ENCODE results near the gene COMTD1. TPM values are rescaled to one million over a fixed set of nuclear protein-coding genes. Genes with fewer than 3 reads are reported as not detected.

COMTD1 gene
- total and polyA plus RNA-seq, 2 of the 4 experiments (the other 2 are of a cell fraction), result 1.6 to 6.4 TPM

GRCh38 chr10:75236178-75236825 is 545 bp upstream of the COMTD1 start:
- Histone ChIP-seq H2AK5ac (ENCODE audit: low read depth, low read length) (0 out of 2 replicates have a peak overlapping the region, but pooled peaks have one; percentile 57), H3K9ac (ENCODE audit: low read depth, low read length) (0 out of 2 replicates have a peak overlapping the region, but pooled peaks have one; percentile 6), H3K36me3 (ENCODE audit: control insufficient read depth, insufficient read depth, low read length) (peaks cover 15% of the 10 kb centered on the region), H2BK120ac (ENCODE audit: low read depth, low read length) (peak overlapping the region; percentile 57), H3K27me3 (ENCODE audit: control insufficient read depth, insufficient read depth, low read length) (no peaks in the 10 kb centered on the region), H2BK15ac (ENCODE audit: low read depth, low read length) (0 out of 3 replicates have a peak overlapping the region, but pooled peaks have one; percentile 21), H3K14ac (replicated peaks; ENCODE audit: low read depth, low read length) (no peak overlapping the region), H3K23ac (ENCODE audit: low read depth, low read length) (no peak overlapping the region; the same call in 1 of the 2 replicates), H2BK5ac (ENCODE audit: low read depth, low read length, poor library complexity, severe bottlenecking) (no peak overlapping the region), H4K91ac (ENCODE audit: insufficient read depth, low read depth, low read length) (no peak overlapping the region), H2AFZ (replicated peaks; ENCODE audit: low read length, poor library complexity) (peak overlapping the region; percentile 65), H3K9me3 (ENCODE audit: control insufficient read depth, insufficient read depth, low read length) (no peaks in the 10 kb centered on the region), H3K4ac (ENCODE audit: low read depth, low read length) (peak overlapping the region; percentile 9; the same call in 1 of the 2 replicates), H4K8ac (ENCODE audit: low read depth in 2 of 2, low read length in 2 of 2) (peak overlapping the region in 1 of 2 experiments; percentile 46; a peak in 1 of 4 replicates), H3K9me1 (ENCODE audit: insufficient read depth, low read length) (peaks cover 4% of the 10 kb centered on the region; the same call in 1 of the 2 replicates), H2AK9ac (replicated peaks; ENCODE audit: low read depth, low read length, poor library complexity) (no peak overlapping the region), H3K79me1 (ENCODE audit: low read depth in 1 of 2, low read length in 2 of 2) (peaks cover 4 to 18% of the 10 kb centered on the region in 2 experiments; a peak in 3 of 4 replicates), H2BK20ac (ENCODE audit: low read depth, low read length) (no peak overlapping the region), H4K20me1 (ENCODE audit: insufficient read depth, low read length) (peaks cover 13% of the 10 kb centered on the region), H4K5ac (ENCODE audit: low read depth, low read length) (no peak overlapping the region), H3K4me3 (ENCODE audit: insufficient read depth, low read depth, low read length) (no peak overlapping the region), H3K4me1 (ENCODE audit: control insufficient read depth, insufficient read depth, low read length) (peaks cover 10% of the 10 kb centered on the region), H3K27ac (ENCODE audit: insufficient read depth, low read length) (no peak overlapping the region), H3K18ac (ENCODE audit: low read depth, low read length) (no peak overlapping the region), H3K56ac (ENCODE audit: extremely low read depth, insufficient read depth, low read length) (no peak overlapping the region), H3K4me2 (ENCODE audit: low read depth, low read length) (no peak overlapping the region)
- intact Hi-C loops (cut with micrococcal nuclease) (loop anchor here (2.0 to 10.0 kb wide), 7 partner anchors 66 to 1092 kb away; partner anchors contain the start of gene KAT6B), in situ Hi-C loops (cut with MboI; ENCODE audit: low sequenced_read_pairs) (loop anchor here (10.0 kb wide), 2 partner anchors 212 to 992 kb away; no protein-coding TSS in a partner anchor), dilution Hi-C loops (cut with HindIII; ENCODE audit: low sequenced_read_pairs, unreplicated experiment) (no loop called here)
- CTCF ChIA-PET, result interaction anchor here (0.5 to 1.6 kb wide), 6 partner anchors 13 to 211 kb away, joined by 3 to 6 read pairs (median 4); no protein-coding TSS in a partner anchor
- 0% methylated on average over 1 of the region's 12 CpGs; no CpG with 5 or more reads in 1 of the 2 experiments for WGBS, 2 experiments (ENCODE audit: extremely low coverage in 2 of 2, insufficient read length in 1 of 2)
- POLR2A ChIA-PET (ENCODE audit: unreplicated experiment), result no interaction called here
- no TSS peak for BruUV-seq (replicated peaks)
- ATAC-seq (ENCODE audit: low read depth) (no peak), DNase-seq (no peak)
- TF ChIP-seq FOS (IDR thresholded peaks at IDR 0.05; ENCODE audit: low read depth, low read length), result no peak
- no peak for TF ChIP-seq CEBPB (IDR thresholded peaks at IDR 0.05; ENCODE audit: low read depth, low read length)
- no peak for TF ChIP-seq CHD1 (IDR thresholded peaks at IDR 0.05; ENCODE audit: low read depth, low read length)
- TF ChIP-seq BHLHE40 (IDR thresholded peaks at IDR 0.05; ENCODE audit: low read depth, low read length), result no peak
- TF ChIP-seq, protein P1, sequence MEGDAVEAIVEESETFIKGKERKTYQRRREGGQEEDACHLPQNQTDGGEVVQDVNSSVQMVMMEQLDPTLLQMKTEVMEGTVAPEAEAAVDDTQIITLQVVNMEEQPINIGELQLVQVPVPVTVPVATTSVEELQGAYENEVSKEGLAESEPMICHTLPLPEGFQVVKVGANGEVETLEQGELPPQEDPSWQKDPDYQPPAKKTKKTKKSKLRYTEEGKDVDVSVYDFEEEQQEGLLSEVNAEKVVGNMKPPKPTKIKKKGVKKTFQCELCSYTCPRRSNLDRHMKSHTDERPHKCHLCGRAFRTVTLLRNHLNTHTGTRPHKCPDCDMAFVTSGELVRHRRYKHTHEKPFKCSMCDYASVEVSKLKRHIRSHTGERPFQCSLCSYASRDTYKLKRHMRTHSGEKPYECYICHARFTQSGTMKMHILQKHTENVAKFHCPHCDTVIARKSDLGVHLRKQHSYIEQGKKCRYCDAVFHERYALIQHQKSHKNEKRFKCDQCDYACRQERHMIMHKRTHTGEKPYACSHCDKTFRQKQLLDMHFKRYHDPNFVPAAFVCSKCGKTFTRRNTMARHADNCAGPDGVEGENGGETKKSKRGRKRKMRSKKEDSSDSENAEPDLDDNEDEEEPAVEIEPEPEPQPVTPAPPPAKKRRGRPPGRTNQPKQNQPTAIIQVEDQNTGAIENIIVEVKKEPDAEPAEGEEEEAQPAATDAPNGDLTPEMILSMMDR (conservative IDR thresholded peaks at IDR 0.05; ENCODE audit: low read depth, low read length), result no peak
- TF ChIP-seq MAFK (IDR thresholded peaks at IDR 0.05; ENCODE audit: low read depth, low read length), result no peak
- no peak for TF ChIP-seq NFE2L2 (IDR thresholded peaks at IDR 0.05; ENCODE audit: low read depth, low read length)
- no peak for TF ChIP-seq POLR2A (IDR thresholded peaks at IDR 0.05; ENCODE audit: low read depth, low read length)
- no peak for TF ChIP-seq RAD21 (IDR thresholded peaks at IDR 0.05; ENCODE audit: low read length)
- no peak for TF ChIP-seq MAZ (IDR thresholded peaks at IDR 0.05; ENCODE audit: borderline replicate concordance, low read depth, low read length)
- TF ChIP-seq SMC3 (IDR thresholded peaks at IDR 0.05; ENCODE audit: low read depth, low read length), result no peak
- no peak for TF ChIP-seq RCOR1 (IDR thresholded peaks at IDR 0.05; ENCODE audit: insufficient replicate concordance, low read length)
- no peak for TF ChIP-seq RFX5 (IDR thresholded peaks at IDR 0.05; ENCODE audit: low read depth, low read length)
- TF ChIP-seq ELK1 (IDR thresholded peaks at IDR 0.05; ENCODE audit: borderline replicate concordance, low read depth, low read length), result no peak

All from IMR-90 (cell line).